Astrocyte (in vitro differentiated cells and primary cell): ENCODE measurements around the gene KRT83.

Source experiments
- CTCF ChIP-seq: IDR thresholded peaks from 2 replicates; pipeline ENCODE4 v1.5.1; 2011; ENCODE audit warnings: low read depth, mild to moderate bottlenecking, inconsistent platforms, low read length, moderate library complexity; ENCODE audit not compliant: insufficient read depth
- EZH2 ChIP-seq: IDR thresholded peaks from 2 replicates; pipeline ENCODE4 v1.6.1; 2012; ENCODE audit warnings: mild to moderate bottlenecking, low read length, inconsistent platforms; ENCODE audit not compliant: insufficient read depth

GRCh38 chr12:52331039-52331438 is 9.8 kb upstream of the KRT83 start:
- no peak for TF ChIP-seq CTCF
- no peak for TF ChIP-seq EZH2
